Endodermal cell (in vitro differentiated cells): ENCODE results near the gene TRERF1. TPM values are rescaled to one million over a fixed set of nuclear protein-coding genes. Genes with fewer than 3 reads are reported as not detected.

Experiments
- DNase-seq: peaks from one replicate; pipeline ENCODE4 v3.0.0-alpha.2; 2017
- H3K27ac ChIP-seq: 2 replicates; pipeline ENCODE4 v1.5.1; 2013; ENCODE audit warnings: mild to moderate bottlenecking, low read depth, low read length, moderate library complexity
- H3K27me3 ChIP-seq: 2 replicates; pipeline ENCODE4 v1.6.1; 2013; ENCODE audit warnings: mild to moderate bottlenecking, low read length, moderate library complexity; ENCODE audit not compliant: insufficient read depth, control insufficient read depth, poor library complexity, severe bottlenecking
- H3K36me3 ChIP-seq: 2 replicates; pipeline ENCODE4 v1.7.0; 2013; ENCODE audit warnings: mild to moderate bottlenecking, low read length, moderate library complexity; ENCODE audit not compliant: control insufficient read depth, insufficient read depth
- H3K4me1 ChIP-seq: one replicate; pipeline ENCODE4 v1.7.0; 2013; ENCODE audit warnings: low read length; ENCODE audit not compliant: control insufficient read depth, insufficient read depth
- H3K4me3 ChIP-seq: 2 replicates; pipeline ENCODE4 v1.5.1; 2013; ENCODE audit warnings: mild to moderate bottlenecking, low read length, moderate library complexity
- H3K9ac ChIP-seq: 2 replicates; pipeline ENCODE4 v1.6.1; 2013; ENCODE audit warnings: mild to moderate bottlenecking, low read length, moderate library complexity; ENCODE audit not compliant: poor library complexity, severe bottlenecking; ENCODE audit errors: extremely low read depth
- H3K9me3 ChIP-seq: 2 replicates; pipeline ENCODE4 v1.6.1; 2013; ENCODE audit warnings: mild to moderate bottlenecking, low read length, moderate library complexity; ENCODE audit not compliant: control insufficient read depth
- H3K27ac Mint-ChIP-seq: 2 replicates; pipeline ENCODE4 v1.8.0; 2020; ENCODE audit warnings: mixed read lengths
- H3K27me3 Mint-ChIP-seq: 2 replicates; pipeline ENCODE4 v1.8.0; 2021; ENCODE audit warnings: mild to moderate bottlenecking, mixed read lengths; ENCODE audit not compliant: insufficient read depth
- H3K36me3 Mint-ChIP-seq: 2 replicates; pipeline ENCODE4 v1.8.0; 2020; ENCODE audit warnings: low read depth, mixed read lengths
- H3K4me1 Mint-ChIP-seq: 2 replicates; pipeline ENCODE4 v1.8.0; 2020; ENCODE audit warnings: mixed read lengths
- H3K4me3 Mint-ChIP-seq: 2 replicates; pipeline ENCODE4 v1.8.0; 2020; ENCODE audit warnings: mild to moderate bottlenecking, moderate library complexity, mixed read lengths
- H3K9me3 Mint-ChIP-seq: 2 replicates; pipeline ENCODE4 v1.8.0; 2020; ENCODE audit warnings: mild to moderate bottlenecking, mixed read lengths
- CTCF ChIP-seq: fragments of 200-600 bp; sonication (generic); conservative IDR thresholded peaks from 2 replicates; pipeline ENCODE4 v1.5.0; 2021; ENCODE audit warnings: antibody characterized with exemption, mild to moderate bottlenecking
- WGBS, 2 experiments: methylation state at CpG; one replicate each; pipeline versions ENCODE4 v1.1.5 to v1.1.7; 2013; ENCODE audit warnings: missing lambda C conversion rate in 2 of 2, mixed read lengths in 1 of 2; ENCODE audit not compliant: insufficient coverage in 1 of 2, insufficient read length in 1 of 2; 5-methylcytosine and 5-hydroxymethylcytosine counted together
- total RNA-seq, 2 donors: library from RNA; stranded (reverse); fragmentation: NEBNext Ultra II Directional in 1 of 2; extraction: Animal tissue kit (Norgen Biotek cat#: 25700) in 1 of 2; gene quantifications; 2 replicates in 1 of 2; 3 replicates in 1 of 2; pipeline ENCODE4 v1.2.1, GENCODE V29; 2021

TRERF1 gene
- total RNA-seq, 2 donors from 2014 or later, result 4.7 to 5.3 TPM

DNA sequence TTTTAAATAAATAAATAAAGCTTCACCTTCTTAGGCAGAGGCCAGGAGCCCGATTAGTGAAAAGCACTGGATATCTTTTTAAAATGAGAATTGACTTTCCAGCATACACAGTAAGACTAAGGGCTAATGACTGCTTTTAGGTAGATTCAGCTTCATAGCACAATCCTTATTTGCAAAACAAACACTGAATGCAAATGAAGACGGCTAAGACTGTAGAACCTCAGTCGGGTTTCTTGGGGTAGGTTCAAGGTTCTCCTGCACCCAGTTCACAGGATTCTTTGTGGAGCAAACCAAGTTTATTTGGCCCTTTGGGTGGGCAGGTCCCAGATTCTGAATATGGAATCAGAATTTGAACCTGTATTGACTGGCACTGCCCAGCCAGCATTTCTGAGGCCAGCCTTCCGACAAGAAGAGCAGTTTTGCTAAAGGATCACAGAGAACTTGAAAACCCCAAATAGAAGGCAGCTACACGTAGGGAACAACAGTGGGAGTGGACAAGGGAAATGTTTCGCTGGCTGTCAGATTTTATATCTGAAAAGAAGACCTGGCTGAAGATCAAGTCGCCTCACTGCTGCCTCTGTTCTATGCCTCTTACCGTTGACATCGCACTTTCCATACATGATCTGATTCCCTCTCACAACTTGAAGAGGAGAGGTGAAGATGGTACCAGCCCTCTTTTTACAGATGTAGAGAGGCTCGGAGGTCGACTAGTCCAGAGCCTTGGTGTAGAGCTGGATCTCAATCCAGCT lies 8.2 kb downstream of the TRERF1 start:
- Histone ChIP-seq H3K9ac (no peak overlapping the region), H3K27me3 (no peaks in the 10 kb centered on the region), H3K4me3 (no peak overlapping the region), H3K27ac (no peak overlapping the region), H3K9me3 (no peaks in the 10 kb centered on the region), H3K4me1 (peaks cover 11% of the 10 kb centered on the region), H3K36me3 (no peaks in the 10 kb centered on the region)
- peaks cover 1% of the 10 kb centered on the region for H3K36me3 Mint-ChIP-seq
- no peak for DNase-seq
- 57 to 66% methylated on average over 10 to 11 of the region's 11 CpGs for WGBS, 2 experiments
- H3K27me3 Mint-ChIP-seq, result peaks cover 3% of the 10 kb centered on the region
- H3K27ac Mint-ChIP-seq, result peak overlapping the region; percentile 36
- no peak for TF ChIP-seq CTCF
- H3K4me3 Mint-ChIP-seq, result no peak overlapping the region
- peaks cover 43% of the 10 kb centered on the region for H3K4me1 Mint-ChIP-seq
- H3K9me3 Mint-ChIP-seq, result no peaks in the 10 kb centered on the region

- H3K4me1 Mint-ChIP-seq, result peaks cover 43% of the 10 kb centered on the region
- no peaks in the 10 kb centered on the region for H3K36me3 ChIP-seq
- H3K27ac ChIP-seq, result peak overlapping the region; percentile 9
- no peaks in the 10 kb centered on the region for H3K9me3 ChIP-seq
- H3K36me3 Mint-ChIP-seq, result peaks cover 1% of the 10 kb centered on the region
- peaks cover 3% of the 10 kb centered on the region for H3K27me3 Mint-ChIP-seq
- peaks cover 11% of the 10 kb centered on the region for H3K4me1 ChIP-seq
- WGBS, 2 experiments, result 12 to 43% methylated on average over 3 to 5 of the region's 5 CpGs
- no peak overlapping the region for H3K4me3 ChIP-seq
- DNase-seq, result peak; percentile 82
- H3K9ac ChIP-seq, result no peak overlapping the region
- no peak overlapping the region for H3K4me3 Mint-ChIP-seq
- H3K9me3 Mint-ChIP-seq, result no peaks in the 10 kb centered on the region
- H3K27ac Mint-ChIP-seq, result peak overlapping the region; percentile 60
- H3K27me3 ChIP-seq, result no peaks in the 10 kb centered on the region
- TF ChIP-seq CTCF, result no peak
Observed at GRCh38 chr6:42441697-42442081, 10.0 kb downstream of the TRERF1 start.

DNA sequence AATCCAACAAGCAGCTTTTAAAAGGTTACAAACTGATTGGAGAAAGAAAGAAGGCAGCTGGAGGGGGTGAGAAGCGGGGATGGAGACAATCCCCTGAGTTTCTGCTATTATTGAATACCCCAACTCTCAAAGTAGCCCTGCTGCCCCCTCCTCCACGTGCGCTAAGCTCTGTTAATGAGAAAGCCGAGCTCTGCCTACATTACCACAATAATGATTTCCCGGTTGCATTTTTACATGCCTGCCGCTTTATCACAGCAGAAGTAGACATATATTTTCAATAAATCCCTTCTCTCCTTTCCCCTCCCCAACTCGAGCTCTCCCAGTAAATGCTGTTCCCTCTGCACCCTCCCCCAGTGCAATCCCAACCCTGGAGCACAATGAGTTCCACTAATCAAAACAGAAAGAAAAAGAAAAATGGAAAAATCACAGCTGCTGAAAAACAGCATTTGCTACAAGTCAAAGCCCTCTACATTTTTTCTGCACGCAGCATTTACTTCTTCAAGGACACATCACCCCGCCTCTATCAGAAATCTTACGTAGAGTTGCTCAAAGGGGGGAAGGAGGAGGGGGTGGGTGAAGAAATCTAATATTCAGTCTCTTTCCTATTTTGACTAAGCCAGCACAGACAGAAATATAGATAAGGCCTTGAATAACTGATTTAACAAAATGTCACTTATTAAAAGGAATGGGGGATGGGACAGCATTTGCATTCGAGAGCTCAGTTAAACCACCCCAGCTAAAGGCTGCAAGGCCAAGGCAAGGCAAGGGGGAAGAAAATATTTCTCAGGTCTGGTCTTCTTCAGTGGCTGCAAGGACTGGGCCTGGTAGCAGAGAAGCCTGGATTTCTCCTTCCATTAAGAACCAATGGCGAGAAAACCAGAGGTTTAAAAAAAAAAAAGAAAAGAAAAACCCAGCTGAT lies 10.7 kb downstream of the TRERF1 start:
- no peaks in the 10 kb centered on the region for H3K27me3 Mint-ChIP-seq
- H3K4me1 Mint-ChIP-seq, result peaks cover 43% of the 10 kb centered on the region
- DNase-seq, result no peak
- H3K4me3 Mint-ChIP-seq, result peak overlapping the region; percentile 20
- 20 to 50% methylated on average over 5 to 12 of the region's 12 CpGs for WGBS, 2 experiments
- Histone ChIP-seq H3K9me3 (no peaks in the 10 kb centered on the region), H3K36me3 (no peaks in the 10 kb centered on the region), H3K27me3 (no peaks in the 10 kb centered on the region), H3K27ac (peak overlapping the region; percentile 6), H3K9ac (peak overlapping the region; percentile 20), H3K4me3 (no peak overlapping the region), H3K4me1 (peaks cover 11% of the 10 kb centered on the region)
- H3K9me3 Mint-ChIP-seq, result no peaks in the 10 kb centered on the region
- peak overlapping the region; percentile 60 for H3K27ac Mint-ChIP-seq
- H3K36me3 Mint-ChIP-seq, result peaks cover 1% of the 10 kb centered on the region
- TF ChIP-seq CTCF, result no peak
